Mesenchymal stem cell (in vitro differentiated cells and primary cell): ENCODE data around the gene ATP9B.
"Not testable (repeated sequence)": the region's sequence is repeated elsewhere in the genome, so short reads cannot be mapped to it uniquely, and the experiment has no call there.

Source experiments
- DNase-seq: peaks from one replicate; pipeline ENCODE4 v3.0.0-alpha.2; 2013
- H2AFZ ChIP-seq: one replicate; pipeline ENCODE4 v1.6.1; 2013; ENCODE audit warnings: low read depth, mild to moderate bottlenecking, control low read depth, inconsistent platforms, low read length, moderate library complexity
- H2AK5ac ChIP-seq: 2 replicates; pipeline ENCODE4 v1.6.1; 2013; ENCODE audit warnings: low read length, moderate library complexity, mild to moderate bottlenecking, inconsistent platforms; ENCODE audit not compliant: severe bottlenecking
- H2BK120ac ChIP-seq: one replicate; pipeline ENCODE4 v1.6.1; 2013; ENCODE audit warnings: low read depth, mild to moderate bottlenecking, inconsistent platforms, low read length, moderate library complexity
- H2BK12ac ChIP-seq, 2 experiments: one replicate each; pipeline ENCODE4 v1.6.1; 2013; ENCODE audit warnings: inconsistent platforms in 2 of 2, low read length in 2 of 2, mild to moderate bottlenecking in 2 of 2, moderate library complexity in 2 of 2, control low read depth in 1 of 2
- H2BK15ac ChIP-seq: one replicate; pipeline ENCODE4 v1.6.1; 2013; ENCODE audit warnings: mild to moderate bottlenecking, low read depth, inconsistent platforms; ENCODE audit not compliant: poor library complexity, severe bottlenecking
- H2BK5ac ChIP-seq: 2 replicates; pipeline ENCODE4 v1.6.1; 2013; ENCODE audit warnings: low read depth, mild to moderate bottlenecking, low read length, control low read depth, inconsistent platforms; ENCODE audit not compliant: poor library complexity, severe bottlenecking
- H3K14ac ChIP-seq, 2 experiments: one replicate each; pipeline ENCODE4 v1.6.1; 2013; ENCODE audit warnings: inconsistent platforms in 2 of 2, low read length in 2 of 2, control low read depth in 1 of 2, mild to moderate bottlenecking in 1 of 2, moderate library complexity in 1 of 2
- H3K18ac ChIP-seq, 2 experiments: one replicate each; pipeline ENCODE4 v1.6.1; 2013; ENCODE audit warnings: inconsistent platforms in 2 of 2, low read length in 2 of 2, control low read depth in 1 of 2, low read depth in 1 of 2, mild to moderate bottlenecking in 1 of 2
- H3K23ac ChIP-seq, 2 experiments: one replicate each; pipeline ENCODE4 v1.6.1; 2013; ENCODE audit warnings: inconsistent platforms in 2 of 2, low read length in 2 of 2, mild to moderate bottlenecking in 2 of 2, moderate library complexity in 2 of 2, control low read depth in 1 of 2
- H3K27ac ChIP-seq: 2 replicates; pipeline ENCODE4 v1.5.1; 2013; ENCODE audit warnings: mild to moderate bottlenecking, moderate library complexity, low read length, control low read depth, inconsistent platforms; ENCODE audit not compliant: poor library complexity, severe bottlenecking
- H3K27me3 ChIP-seq, 2 experiments: 2 replicates each; pipeline versions ENCODE4 v1.6.1 to v1.7.0; 2013; ENCODE audit warnings: low read length in 2 of 2, mild to moderate bottlenecking in 2 of 2, moderate library complexity in 2 of 2, control low read depth in 1 of 2, inconsistent platforms in 1 of 2; ENCODE audit not compliant: control insufficient read depth in 1 of 2, insufficient read depth in 1 of 2
- H3K36me3 ChIP-seq, 2 experiments: 2 replicates each; pipeline versions ENCODE4 v1.6.1 to v1.7.0; 2013; ENCODE audit warnings: low read length in 2 of 2, control low read depth in 1 of 2, inconsistent platforms in 1 of 2, low read depth in 1 of 2, mild to moderate bottlenecking in 1 of 2; ENCODE audit not compliant: insufficient read depth in 2 of 2, control insufficient read depth in 1 of 2
- H3K4ac ChIP-seq, 2 experiments: one replicate each; pipeline ENCODE4 v1.6.1; 2013; ENCODE audit warnings: inconsistent platforms in 2 of 2, low read length in 2 of 2, mild to moderate bottlenecking in 2 of 2, moderate library complexity in 2 of 2, control low read depth in 1 of 2, low read depth in 1 of 2
- H3K4me1 ChIP-seq: 2 replicates; pipeline ENCODE4 v1.6.1; 2013; ENCODE audit warnings: low read depth, low read length, control low read depth; ENCODE audit not compliant: control insufficient read depth, insufficient read depth
- H3K4me2 ChIP-seq: 2 replicates; pipeline ENCODE4 v1.6.1; 2013; ENCODE audit warnings: low read length, mild to moderate bottlenecking, inconsistent platforms; ENCODE audit not compliant: poor library complexity, severe bottlenecking
- H3K4me3 ChIP-seq, 2 experiments: 2 replicates each; pipeline versions ENCODE4 v1.5.1 to v1.7.0; 2013; ENCODE audit warnings: low read length in 2 of 2, mild to moderate bottlenecking in 2 of 2, control low read depth in 1 of 2, low read depth in 1 of 2; ENCODE audit not compliant: insufficient read depth in 1 of 2
- H3K79me1 ChIP-seq: replicated peaks from 2 replicates; pipeline ENCODE4 v1.6.1; 2013; ENCODE audit warnings: mild to moderate bottlenecking, control low read depth, low read length, inconsistent platforms; ENCODE audit not compliant: poor library complexity, severe bottlenecking
- H3K9ac ChIP-seq: 2 replicates; pipeline ENCODE4 v1.7.0; 2013; ENCODE audit warnings: mild to moderate bottlenecking, low read length, moderate library complexity
- H3K9me3 ChIP-seq: 2 replicates; pipeline ENCODE4 v1.7.0; 2013; ENCODE audit warnings: mild to moderate bottlenecking, low read length; ENCODE audit not compliant: control insufficient read depth
- H4K8ac ChIP-seq: one replicate; pipeline ENCODE4 v1.6.1; 2013; ENCODE audit warnings: inconsistent platforms, mild to moderate bottlenecking, low read length, moderate library complexity
- H4K91ac ChIP-seq: one replicate; pipeline ENCODE4 v1.6.1; 2013; ENCODE audit warnings: mild to moderate bottlenecking, low read length, inconsistent platforms
- WGBS: methylation state at CpG from one replicate; pipeline ENCODE4 v1.1.7; 2013; ENCODE audit warnings: mixed read lengths; 5-methylcytosine and 5-hydroxymethylcytosine counted together

The ATP9B gene

GRCh38 chr18:79373736-79374135, 304.5 kb downstream of the ATP9B start:
- Histone ChIP-seq H2BK12ac (no peak overlapping the region), H3K79me1 (no peaks in the 10 kb centered on the region), H2BK120ac (no peak overlapping the region), H3K4me1 (peaks cover 2% of the 10 kb centered on the region), H3K9ac (no peak overlapping the region), H2AFZ (no peak overlapping the region), H4K91ac (no peak overlapping the region), H3K18ac (no peak overlapping the region), H2BK15ac (no peak overlapping the region), H3K4me3 (no peak overlapping the region), H3K27me3 (no peaks in the 10 kb centered on the region), H3K14ac (no peak overlapping the region), H4K8ac (no peak overlapping the region), H3K23ac (no peak overlapping the region), H3K27ac (no peak overlapping the region), H3K4me2 (no peak overlapping the region), H3K36me3 (peaks cover 23 to 33% of the 10 kb centered on the region in 2 experiments), H2AK5ac (no peak overlapping the region), H3K9me3 (no peaks in the 10 kb centered on the region), H2BK5ac (no peak overlapping the region), H3K4ac (no peak overlapping the region)
- 95% methylated on average over 17 of the region's 17 CpGs for WGBS
- DNase-seq = no peak

- Histone ChIP-seq H3K4me2 (no peak overlapping the region), H3K4ac (no peak overlapping the region), H4K8ac (no peak overlapping the region), H3K4me1 (peaks cover 5% of the 10 kb centered on the region), H4K91ac (no peak overlapping the region), H3K27me3 (no peaks in the 10 kb centered on the region), H3K9me3 (no peaks in the 10 kb centered on the region), H3K18ac (no peak overlapping the region), H2AK5ac (no peak overlapping the region), H3K4me3 (no peak overlapping the region), H2BK120ac (no peak overlapping the region), H3K23ac (no peak overlapping the region), H3K9ac (no peak overlapping the region), H3K36me3 (peaks cover 23 to 30% of the 10 kb centered on the region in 2 experiments), H2BK5ac (no peak overlapping the region), H3K27ac (no peak overlapping the region), H3K79me1 (no peaks in the 10 kb centered on the region), H2BK12ac (no peak overlapping the region), H2BK15ac (no peak overlapping the region), H3K14ac (no peak overlapping the region), H2AFZ (no peak overlapping the region)
- no peak for DNase-seq
- 93% methylated on average over 23 of the region's 32 CpGs for WGBS
Measured at GRCh38 chr18:79374408-79375171, 305.4 kb downstream of the ATP9B start.

- H3K14ac ChIP-seq = no peak overlapping the region
- WGBS = 97% methylated on average over 10 of the region's 10 CpGs
- H4K91ac ChIP-seq = no peak overlapping the region
- no peaks in the 10 kb centered on the region for H3K79me1 ChIP-seq
- no peak overlapping the region for H3K18ac ChIP-seq
- no peak overlapping the region for H4K8ac ChIP-seq
- no peak overlapping the region for H3K23ac ChIP-seq
- no peak overlapping the region for H3K4me2 ChIP-seq
- no peak overlapping the region for H2BK12ac ChIP-seq
- no peak overlapping the region for H3K9ac ChIP-seq
- H2BK5ac ChIP-seq = no peak overlapping the region
- peaks cover 5% of the 10 kb centered on the region for H3K4me1 ChIP-seq
- no peaks in the 10 kb centered on the region for H3K9me3 ChIP-seq
- H2BK120ac ChIP-seq = no peak overlapping the region
- no peaks in the 10 kb centered on the region for H3K27me3 ChIP-seq
- no peak overlapping the region for H3K4me3 ChIP-seq
- no peak overlapping the region for H2AK5ac ChIP-seq
- no peak overlapping the region for H3K27ac ChIP-seq
- no peak overlapping the region for H2BK15ac ChIP-seq
- H2AFZ ChIP-seq = no peak overlapping the region
- no peak overlapping the region for H3K4ac ChIP-seq
- no peak for DNase-seq
- peaks cover 23 to 36% of the 10 kb centered on the region in 2 experiments for H3K36me3 ChIP-seq
Measured at GRCh38 chr18:79375441-79376154, 306.4 kb downstream of the ATP9B start.

- H3K4me1 ChIP-seq, H2BK12ac ChIP-seq, H3K4ac ChIP-seq, H2BK5ac ChIP-seq, DNase-seq, H3K27me3 ChIP-seq, H3K4me2 ChIP-seq, H3K79me1 ChIP-seq, H2BK120ac ChIP-seq, H3K27ac ChIP-seq, H2BK15ac ChIP-seq, H3K18ac ChIP-seq, H3K9ac ChIP-seq, H3K9me3 ChIP-seq, H3K14ac ChIP-seq, H2AFZ ChIP-seq, H2AK5ac ChIP-seq, H4K91ac ChIP-seq, H4K8ac ChIP-seq, H3K23ac ChIP-seq, H3K4me3 ChIP-seq: not testable (repeated sequence)
- WGBS = 89% methylated on average over 12 of the region's 12 CpGs
- H3K36me3 ChIP-seq = peaks cover 23 to 34% of the 10 kb centered on the region in 2 experiments
Measured at GRCh38 chr18:79376661-79377060, 307.5 kb downstream of the ATP9B start.
